ENCODE data around the gene ZNF557.
A peak's percentile ranks its signal among the peaks of the same experiment; 100 is the strongest.
"Not testable (repeated sequence)": the region's sequence is repeated elsewhere in the genome, so short reads cannot be mapped to it uniquely, and the experiment has no call there.

The ZNF557 gene

GRCh38 chr19:7069042-7069903 is at the start of gene ZNF557:
ZNF557 (plus strand) TSS chr19:7069703; CDS start chr19:7075075, 5,372 bp downstream.
- Mint-ChIP-seq H3K36me3 (ENCODE audit: low read depth) (peaks cover 45% of the 10 kb centered on the region), H3K9me3 (peaks cover 15% of the 10 kb centered on the region), H3K4me3 (peak within 1 kb of the TSS; percentile 98 to 99 (median 99)), H3K27me3 (ENCODE audit: low read depth) (peaks cover 5% of the 10 kb centered on the region), H3K4me1 (peaks cover 9% of the 10 kb centered on the region), H3K27ac (peak within 1 kb of the TSS; percentile 58 to 88 (median 63))
- no peak for TF ChIP-seq CTCF (IDR thresholded peaks at IDR 0.05; ENCODE audit: unreplicated experiment in 3 of 3)

- H3K4me1 Mint-ChIP-seq; H3K27me3 Mint-ChIP-seq (ENCODE audit: low read depth); H3K27ac Mint-ChIP-seq; H3K36me3 Mint-ChIP-seq (ENCODE audit: low read depth); H3K4me3 Mint-ChIP-seq; H3K9me3 Mint-ChIP-seq: not testable (repeated sequence)
Measured at GRCh38 chr19:7021331-7021730, 48.2 kb upstream of the ZNF557 start, which contains the start of gene MBD3L2B. MBD3L2B (minus strand) TSS chr19:7021431; CDS start chr19:7021397, 34 bp downstream.

- H3K27ac Mint-ChIP-seq; H3K4me3 Mint-ChIP-seq; H3K9me3 Mint-ChIP-seq; H3K4me1 Mint-ChIP-seq; H3K36me3 Mint-ChIP-seq (ENCODE audit: low read depth); H3K27me3 Mint-ChIP-seq (ENCODE audit: low read depth): not testable (repeated sequence)
Measured at GRCh38 chr19:7028790-7029189, 40.7 kb upstream of the ZNF557 start.

- not testable (repeated sequence) for H3K9me3 Mint-ChIP-seq; H3K27me3 Mint-ChIP-seq (ENCODE audit: low read depth); H3K4me1 Mint-ChIP-seq; H3K27ac Mint-ChIP-seq; H3K36me3 Mint-ChIP-seq (ENCODE audit: low read depth); H3K4me3 Mint-ChIP-seq
Measured at GRCh38 chr19:7030278-7030677, 39.2 kb upstream of the ZNF557 start, which contains the start of gene MBD3L5. MBD3L5 (plus strand) TSS chr19:7030578; CDS start chr19:7030612, 34 bp downstream.

GRCh38 chr19:7040079-7040478 is 29.4 kb upstream of the ZNF557 start, which contains the start of gene MBD3L4:
MBD3L4 (minus strand) TSS chr19:7040179; CDS start chr19:7040144, 35 bp downstream.
- not testable (repeated sequence) for H3K36me3 Mint-ChIP-seq (ENCODE audit: low read depth); H3K9me3 Mint-ChIP-seq; H3K4me1 Mint-ChIP-seq; H3K4me3 Mint-ChIP-seq; H3K27ac Mint-ChIP-seq; H3K27me3 Mint-ChIP-seq (ENCODE audit: low read depth)

- H3K9me3 Mint-ChIP-seq: not testable (repeated sequence)
Measured at GRCh38 chr19:7041563-7041962, 27.9 kb upstream of the ZNF557 start.

GRCh38 chr19:7049021-7049420 is 20.5 kb upstream of the ZNF557 start, which contains the start of gene MBD3L2:
MBD3L2 (plus strand) TSS chr19:7049321; CDS start chr19:7049374, 53 bp downstream.
- not testable (repeated sequence) for H3K4me3 Mint-ChIP-seq; H3K9me3 Mint-ChIP-seq; H3K4me1 Mint-ChIP-seq; H3K27me3 Mint-ChIP-seq (ENCODE audit: low read depth); H3K27ac Mint-ChIP-seq; H3K36me3 Mint-ChIP-seq (ENCODE audit: low read depth)

More at GRCh38 chr19:7041563-7041962, 27.9 kb upstream of the ZNF557 start:
- H3K4me1 Mint-ChIP-seq; H3K27me3 Mint-ChIP-seq (ENCODE audit: low read depth); H3K27ac Mint-ChIP-seq; H3K4me3 Mint-ChIP-seq; H3K36me3 Mint-ChIP-seq (ENCODE audit: low read depth): not testable (repeated sequence)

GRCh38 chr19:7051421-7051820 is 18.1 kb upstream of the ZNF557 start:
- H3K27ac Mint-ChIP-seq; H3K4me1 Mint-ChIP-seq; H3K27me3 Mint-ChIP-seq (ENCODE audit: low read depth); H3K36me3 Mint-ChIP-seq (ENCODE audit: low read depth); H3K9me3 Mint-ChIP-seq; H3K4me3 Mint-ChIP-seq: not testable (repeated sequence)

- not testable (repeated sequence) for H3K36me3 Mint-ChIP-seq (ENCODE audit: low read depth); H3K27ac Mint-ChIP-seq; H3K4me1 Mint-ChIP-seq; H3K4me3 Mint-ChIP-seq; H3K27me3 Mint-ChIP-seq (ENCODE audit: low read depth); H3K9me3 Mint-ChIP-seq
Measured at GRCh38 chr19:7052896-7053295, 16.6 kb upstream of the ZNF557 start.

GRCh38 chr19:7054635-7055368 is 14.7 kb upstream of the ZNF557 start:
- not testable (repeated sequence) for H3K27ac Mint-ChIP-seq; H3K4me3 Mint-ChIP-seq; H3K36me3 Mint-ChIP-seq (ENCODE audit: low read depth); H3K9me3 Mint-ChIP-seq; H3K27me3 Mint-ChIP-seq (ENCODE audit: low read depth); H3K4me1 Mint-ChIP-seq

- not testable (repeated sequence) for H3K4me1 Mint-ChIP-seq; H3K9me3 Mint-ChIP-seq; H3K27ac Mint-ChIP-seq; H3K4me3 Mint-ChIP-seq; H3K27me3 Mint-ChIP-seq (ENCODE audit: low read depth); H3K36me3 Mint-ChIP-seq (ENCODE audit: low read depth)
Measured at GRCh38 chr19:7055679-7056078, 13.8 kb upstream of the ZNF557 start.

- H3K4me1 Mint-ChIP-seq; H3K4me3 Mint-ChIP-seq; H3K27me3 Mint-ChIP-seq (ENCODE audit: low read depth); H3K27ac Mint-ChIP-seq; H3K9me3 Mint-ChIP-seq; H3K36me3 Mint-ChIP-seq (ENCODE audit: low read depth): not testable (repeated sequence)
Measured at GRCh38 chr19:7056371-7056770, 13.1 kb upstream of the ZNF557 start.

GRCh38 chr19:7058576-7058975 is 10.9 kb upstream of the ZNF557 start, which contains the start of gene MBD3L3:
MBD3L3 (minus strand) TSS chr19:7058676; CDS start chr19:7058605, 71 bp downstream.
- not testable (repeated sequence) for H3K9me3 Mint-ChIP-seq; H3K27me3 Mint-ChIP-seq (ENCODE audit: low read depth); H3K4me3 Mint-ChIP-seq; H3K27ac Mint-ChIP-seq; H3K36me3 Mint-ChIP-seq (ENCODE audit: low read depth); H3K4me1 Mint-ChIP-seq

- not testable (repeated sequence) for H3K27ac Mint-ChIP-seq; H3K36me3 Mint-ChIP-seq (ENCODE audit: low read depth); H3K27me3 Mint-ChIP-seq (ENCODE audit: low read depth); H3K9me3 Mint-ChIP-seq; H3K4me3 Mint-ChIP-seq; H3K4me1 Mint-ChIP-seq
Measured at GRCh38 chr19:7059977-7060376, 9.5 kb upstream of the ZNF557 start.

Measured in nephron (organoid).